A673 (cell line): ENCODE data around the gene ADM2. TPM values are rescaled to one million over a fixed set of nuclear protein-coding genes. Genes with fewer than 3 reads are reported as not detected.

Source experiments
- BruUV-seq: library from RNA; stranded (reverse); fragments of 400-500 nt; replicated peaks from 2 replicates; lab custom pipeline; 2021; lab: Mats Ljungman, UMichigan
- CTCF ChIA-PET: fragments of 300-600 bp; sonication (Branson Sonifier 250); formaldehyde crosslinking; loops from one replicate; lab custom pipeline; 2022; ENCODE audit warnings: antibody characterized with exemption; lab: Charles Lee
- POLR2A ChIA-PET: fragments of 300-600 bp; sonication (Branson Sonifier 250); formaldehyde crosslinking; loops from one replicate; lab custom pipeline; 2022; ENCODE audit warnings: antibody characterized with exemption; ENCODE audit not compliant: low non-redundant PET; lab: Charles Lee
- DNase-seq: peaks from one replicate; pipeline ENCODE4 v3.0.0-alpha.2; 2015; ENCODE audit warnings: low spot score
- H3K27ac ChIP-seq: fragments of 200-600 bp; sonication (generic); 2 replicates; pipeline ENCODE4 v1.5.1; 2016; ENCODE audit warnings: mixed run types, low read depth, mild to moderate bottlenecking, mixed read lengths, antibody characterized with exemption, low read length; ENCODE audit not compliant: poor library complexity, severe bottlenecking
- H3K27me3 ChIP-seq: fragments of 200-600 bp; sonication (generic); replicated peaks from 2 replicates; pipeline ENCODE4 v1.6.1; 2017; ENCODE audit warnings: mixed run types, low read depth, mild to moderate bottlenecking, mixed read lengths, antibody characterized with exemption, low read length; ENCODE audit not compliant: insufficient read depth, poor library complexity
- H3K36me3 ChIP-seq: fragments of 200-600 bp; sonication (generic); 2 replicates; pipeline ENCODE4 v1.6.1; 2016; ENCODE audit warnings: mixed run types, mild to moderate bottlenecking, mixed read lengths, antibody characterized with exemption, low read length; ENCODE audit not compliant: insufficient read depth, poor library complexity, severe bottlenecking
- H3K4me1 ChIP-seq: fragments of 200-600 bp; sonication (generic); 2 replicates; pipeline ENCODE4 v1.6.1; 2017; ENCODE audit warnings: mixed run types, mild to moderate bottlenecking, mixed read lengths, antibody characterized with exemption, low read length; ENCODE audit not compliant: insufficient read depth, poor library complexity, severe bottlenecking
- H3K4me3 ChIP-seq: fragments of 200-600 bp; sonication (generic); 2 replicates; pipeline ENCODE4 v1.5.1; 2016; ENCODE audit warnings: low read depth, mixed run types, mild to moderate bottlenecking, mixed read lengths, low read length; ENCODE audit not compliant: poor library complexity, severe bottlenecking
- H3K9me3 ChIP-seq: fragments of 200-600 bp; sonication (generic); 2 replicates; pipeline ENCODE4 v1.6.1; 2016; ENCODE audit warnings: mixed run types, low read depth, mild to moderate bottlenecking, mixed read lengths, antibody characterized with exemption, low read length; ENCODE audit not compliant: poor library complexity, severe bottlenecking
- CTCF ChIP-seq: fragments of 300-800, 200-600 bp; sonication (generic); conservative IDR thresholded peaks from 2 replicates; pipeline ENCODE4 v1.5.1; 2017; ENCODE audit warnings: low read depth, mild to moderate bottlenecking, antibody characterized with exemption, low read length, moderate library complexity, mixed read lengths
- EZH2 ChIP-seq: fragments of 200-600 bp; sonication (generic); IDR thresholded peaks from 2 replicates; pipeline ENCODE4 v1.6.1; 2017; ENCODE audit warnings: borderline replicate concordance, low read depth, mild to moderate bottlenecking, mixed read lengths, antibody characterized with exemption, low read length; ENCODE audit not compliant: poor library complexity, severe bottlenecking
- intact Hi-C: fragments of 100-400 bp; cut with micrococcal nuclease; formaldehyde crosslinking; loops from one replicate; pipeline ENCODE4 v1.10.0; 2022; ENCODE audit not compliant: unreplicated experiment
- total RNA-seq: library from RNA; stranded (reverse); gene quantifications from 2 replicates; pipeline ENCODE4 v1.2.3, GENCODE V29; 2021

Gene ADM2
- total RNA-seq, 1 experiment from 2014 or later: 5.4 TPM

- BruUV-seq: no TSS peak
- H3K36me3 ChIP-seq: no peaks in the 10 kb centered on the region
- no peak for DNase-seq
- H3K4me3 ChIP-seq: peak overlapping the region; percentile 82
- H3K9me3 ChIP-seq: no peaks in the 10 kb centered on the region
- POLR2A ChIA-PET: no interaction called here
- H3K4me1 ChIP-seq: peaks cover 7% of the 10 kb centered on the region
- H3K27me3 ChIP-seq: peaks cover 10% of the 10 kb centered on the region
- TF ChIP-seq EZH2 (no peak), CTCF (no peak)
- intact Hi-C loops: no loop called here
- CTCF ChIA-PET: no interaction called here
- peak overlapping the region; percentile 77 for H3K27ac ChIP-seq
These were observed 301 bp upstream of the ADM2 start for GRCh38 chr22:50481045-50481439.

DNA sequence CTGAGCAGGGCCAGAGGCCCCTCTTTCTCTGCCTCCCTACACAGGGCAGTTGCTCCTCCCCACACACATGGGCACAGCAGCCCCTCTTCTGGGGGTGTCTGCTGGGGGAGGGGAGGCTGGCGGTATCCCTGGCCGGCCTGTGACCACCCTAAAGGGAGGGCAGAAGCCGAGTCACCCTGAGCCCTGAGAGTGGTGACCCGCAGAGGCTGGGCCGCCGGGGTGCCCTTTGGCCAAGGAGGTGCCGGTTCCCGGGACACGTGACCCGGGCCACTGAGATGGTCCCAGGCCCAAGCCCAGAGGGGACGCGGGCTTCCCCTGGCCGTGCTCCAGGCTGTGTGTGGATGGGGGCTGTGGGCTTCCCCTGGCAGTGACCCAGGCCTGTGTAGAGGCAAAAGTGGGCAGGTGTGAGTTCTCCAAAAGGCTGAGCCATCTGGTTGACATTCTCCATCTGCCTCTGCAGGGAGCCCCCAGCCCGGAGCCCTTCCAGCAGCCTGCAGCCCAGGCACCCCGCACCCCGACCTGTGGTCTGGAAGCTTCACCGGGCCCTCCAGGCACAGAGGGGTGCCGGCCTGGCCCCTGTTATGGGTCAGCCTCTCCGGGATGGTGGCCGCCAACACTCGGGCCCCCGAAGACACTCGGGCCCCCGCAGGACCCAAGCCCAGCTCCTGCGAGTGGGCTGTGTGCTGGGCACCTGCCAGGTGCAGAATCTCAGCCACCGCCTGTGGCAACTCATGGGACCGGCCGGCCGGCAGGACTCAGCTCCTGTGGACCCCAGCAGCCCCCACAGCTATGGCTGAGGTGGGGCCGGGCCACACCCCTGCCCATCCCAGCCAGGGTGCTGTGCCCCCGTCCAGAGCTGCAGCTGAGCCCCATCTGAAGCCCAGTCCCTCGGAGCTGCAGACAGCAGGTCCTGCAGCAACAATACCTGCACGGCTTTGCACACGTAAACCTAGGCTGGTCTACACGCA is 1.0 kb downstream of the ADM2 start:
- Histone ChIP-seq H3K9me3 (no peaks in the 10 kb centered on the region), H3K27me3 (peaks cover 10% of the 10 kb centered on the region), H3K27ac (peak overlapping the region; percentile 77), H3K4me1 (peaks cover 7% of the 10 kb centered on the region), H3K4me3 (peak overlapping the region; percentile 82), H3K36me3 (no peaks in the 10 kb centered on the region)
- POLR2A ChIA-PET: no interaction called here
- intact Hi-C loops: no loop called here
- CTCF ChIA-PET: no interaction called here
- BruUV-seq: no TSS peak
- TF ChIP-seq EZH2 (no peak), CTCF (no peak)
- no peak for DNase-seq

DNA sequence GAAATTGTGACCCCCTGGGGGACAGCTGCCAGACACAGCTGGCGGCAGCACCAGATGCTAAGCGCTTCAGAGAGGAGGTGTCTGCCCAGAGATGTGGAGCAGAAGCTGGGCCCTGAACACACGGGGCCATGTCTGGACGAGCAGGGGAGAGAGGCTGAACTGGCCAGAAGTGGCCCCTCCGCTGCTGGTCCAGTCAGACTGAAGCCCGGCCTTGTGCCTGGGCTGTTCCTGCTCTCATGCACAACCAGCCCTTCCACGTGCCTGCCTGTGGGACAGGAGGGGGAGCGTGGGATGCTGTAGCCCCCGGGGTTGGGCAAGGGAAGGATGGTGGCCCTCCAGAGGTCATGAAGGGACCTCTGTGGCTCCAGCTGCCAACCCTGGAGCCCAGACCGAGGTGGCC is 1.8 kb downstream of the ADM2 start:
- Histone ChIP-seq H3K27ac (no peak overlapping the region), H3K4me1 (peaks cover 7% of the 10 kb centered on the region), H3K4me3 (peak overlapping the region; percentile 82), H3K27me3 (peaks cover 10% of the 10 kb centered on the region), H3K36me3 (no peaks in the 10 kb centered on the region), H3K9me3 (no peaks in the 10 kb centered on the region)
- POLR2A ChIA-PET: no interaction called here
- no TSS peak for BruUV-seq
- intact Hi-C loops: no loop called here
- TF ChIP-seq CTCF (no peak), EZH2 (no peak)
- DNase-seq: no peak
- CTCF ChIA-PET: no interaction called here
